Glomerular visceral epithelial cell (primary cell): ENCODE results near the gene DGAT2.
"Not testable (repeated sequence)": the region's sequence is repeated elsewhere in the genome, so short reads cannot be mapped to it uniquely, and the experiment has no call there.

ENCODE experiments used
- DNase-seq: peaks from one replicate; pipeline ENCODE4 v3.0.0-alpha.2; 2016; ENCODE audit errors: extremely low spot score

Gene DGAT2

GRCh38 chr11:75768112-75768908 lies at the start of gene DGAT2:
Gene DGAT2 (plus strand): TSS chr11:75768778. CDS start chr11:75768992, 214 bp downstream.
- DNase-seq, result peak; percentile 53

GRCh38 chr11:75719340-75720239 lies 49.0 kb upstream of the DGAT2 start:
- DNase-seq, result no peak

GRCh38 chr11:75720639-75721038 lies 47.9 kb upstream of the DGAT2 start:
- DNase-seq, result no peak

- DNase-seq, result no peak
These were observed 46.5 kb upstream of the DGAT2 start for GRCh38 chr11:75721852-75722668.

GRCh38 chr11:75722669-75723042 lies 45.9 kb upstream of the DGAT2 start:
- no peak for DNase-seq

- DNase-seq, result no peak
These were observed 42.8 kb upstream of the DGAT2 start for GRCh38 chr11:75725547-75726320.

- DNase-seq, result no peak
These were observed 39.6 kb upstream of the DGAT2 start for GRCh38 chr11:75728992-75729391.

- no peak for DNase-seq
These were observed 37.5 kb upstream of the DGAT2 start for GRCh38 chr11:75731095-75731494.

GRCh38 chr11:75733071-75733430 lies 35.5 kb upstream of the DGAT2 start:
- no peak for DNase-seq

GRCh38 chr11:75733431-75734107 lies 35.0 kb upstream of the DGAT2 start:
- DNase-seq, result no peak

GRCh38 chr11:75734491-75735180 lies 33.9 kb upstream of the DGAT2 start:
- no peak for DNase-seq

GRCh38 chr11:75735181-75735845 lies 33.3 kb upstream of the DGAT2 start:
- DNase-seq, result no peak

- DNase-seq, result no peak
These were observed 31.3 kb upstream of the DGAT2 start for GRCh38 chr11:75737314-75737713.

- no peak for DNase-seq
These were observed 27.9 kb upstream of the DGAT2 start for GRCh38 chr11:75740681-75741080.

- DNase-seq, result not testable (repeated sequence)
These were observed 25.4 kb upstream of the DGAT2 start for GRCh38 chr11:75743159-75743558.

GRCh38 chr11:75743711-75744563 lies 24.6 kb upstream of the DGAT2 start:
- DNase-seq, result no peak

GRCh38 chr11:75745807-75746206 lies 22.8 kb upstream of the DGAT2 start:
- no peak for DNase-seq

- DNase-seq, result not testable (repeated sequence)
These were observed 19.8 kb upstream of the DGAT2 start for GRCh38 chr11:75748729-75749273.
